ENCODE results near the gene PHLDA3. TPM values are rescaled to one million over a fixed set of nuclear protein-coding genes. Genes with fewer than 3 reads are reported as not detected.
A peak's percentile ranks its signal among the peaks of the same experiment; 100 is the strongest.

Gene PHLDA3
- total RNA-seq, 1 donor from 2014 or later = 87.5 TPM

DNA sequence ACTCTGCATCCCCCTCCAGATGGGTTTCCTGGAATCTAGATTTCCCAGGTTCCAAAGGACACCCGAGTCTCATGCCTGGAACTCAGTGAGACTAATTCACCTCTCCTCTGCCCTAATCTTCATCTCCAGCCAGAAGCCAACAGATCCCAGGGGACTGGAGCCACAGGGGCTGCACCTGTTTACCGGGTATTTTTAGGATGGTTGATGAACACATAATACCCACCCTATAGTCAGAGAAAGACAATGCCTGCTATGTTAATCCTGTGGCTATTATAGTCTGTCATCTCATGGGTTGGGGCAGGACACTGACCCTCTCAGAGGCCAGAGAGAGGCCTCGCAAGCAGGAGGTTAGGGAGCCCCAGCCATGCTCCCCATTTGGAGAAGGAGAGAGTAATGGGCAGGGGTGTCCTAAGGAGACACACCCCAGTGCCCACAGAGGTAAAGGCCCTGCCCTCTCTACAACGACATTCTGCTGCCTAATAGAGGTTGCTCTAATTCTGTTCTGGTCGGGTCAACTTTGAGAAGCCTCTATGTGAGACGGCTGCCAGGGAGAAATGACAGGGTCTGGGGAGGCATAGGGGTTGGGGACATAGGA, 46.5 kb downstream of the PHLDA3 start:
- Mint-ChIP-seq H3K27ac (no peak overlapping the region), H3K27me3 (ENCODE audit: low read depth) (no peaks in the 10 kb centered on the region), H3K4me1 (peaks cover 33% of the 10 kb centered on the region), H3K9me3 (no peaks in the 10 kb centered on the region), H3K36me3 (no peaks in the 10 kb centered on the region), H3K4me3 (no peak overlapping the region)
- no peak for DNase-seq (ENCODE audit: low spot score in 2 of 2, unreplicated experiment in 2 of 2)
- TF ChIP-seq, protein P1, sequence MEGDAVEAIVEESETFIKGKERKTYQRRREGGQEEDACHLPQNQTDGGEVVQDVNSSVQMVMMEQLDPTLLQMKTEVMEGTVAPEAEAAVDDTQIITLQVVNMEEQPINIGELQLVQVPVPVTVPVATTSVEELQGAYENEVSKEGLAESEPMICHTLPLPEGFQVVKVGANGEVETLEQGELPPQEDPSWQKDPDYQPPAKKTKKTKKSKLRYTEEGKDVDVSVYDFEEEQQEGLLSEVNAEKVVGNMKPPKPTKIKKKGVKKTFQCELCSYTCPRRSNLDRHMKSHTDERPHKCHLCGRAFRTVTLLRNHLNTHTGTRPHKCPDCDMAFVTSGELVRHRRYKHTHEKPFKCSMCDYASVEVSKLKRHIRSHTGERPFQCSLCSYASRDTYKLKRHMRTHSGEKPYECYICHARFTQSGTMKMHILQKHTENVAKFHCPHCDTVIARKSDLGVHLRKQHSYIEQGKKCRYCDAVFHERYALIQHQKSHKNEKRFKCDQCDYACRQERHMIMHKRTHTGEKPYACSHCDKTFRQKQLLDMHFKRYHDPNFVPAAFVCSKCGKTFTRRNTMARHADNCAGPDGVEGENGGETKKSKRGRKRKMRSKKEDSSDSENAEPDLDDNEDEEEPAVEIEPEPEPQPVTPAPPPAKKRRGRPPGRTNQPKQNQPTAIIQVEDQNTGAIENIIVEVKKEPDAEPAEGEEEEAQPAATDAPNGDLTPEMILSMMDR (IDR thresholded peaks at IDR 0.05; ENCODE audit: unreplicated experiment) = no peak

DNA sequence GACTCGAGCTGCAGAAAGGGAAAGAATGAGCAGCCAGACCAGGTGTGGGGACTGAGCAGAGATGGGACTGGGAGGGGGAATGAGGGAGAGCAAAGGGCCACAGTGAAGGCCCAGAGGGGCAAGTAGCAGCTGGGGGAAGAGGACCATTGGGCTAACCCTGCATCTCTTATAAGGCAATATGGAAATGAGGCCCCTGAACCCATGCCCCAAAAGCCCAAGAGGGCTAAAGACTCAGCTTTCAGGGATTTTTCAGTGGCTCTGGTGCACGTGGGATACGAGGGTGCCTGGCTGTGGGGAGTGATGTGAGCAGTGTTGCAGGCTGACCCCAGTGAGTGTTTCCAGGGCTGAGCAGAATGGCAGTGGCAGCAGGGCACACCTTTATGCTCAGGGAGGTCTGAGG, 47.0 kb downstream of the PHLDA3 start:
- peaks cover 33% of the 10 kb centered on the region for H3K4me1 Mint-ChIP-seq

DNA sequence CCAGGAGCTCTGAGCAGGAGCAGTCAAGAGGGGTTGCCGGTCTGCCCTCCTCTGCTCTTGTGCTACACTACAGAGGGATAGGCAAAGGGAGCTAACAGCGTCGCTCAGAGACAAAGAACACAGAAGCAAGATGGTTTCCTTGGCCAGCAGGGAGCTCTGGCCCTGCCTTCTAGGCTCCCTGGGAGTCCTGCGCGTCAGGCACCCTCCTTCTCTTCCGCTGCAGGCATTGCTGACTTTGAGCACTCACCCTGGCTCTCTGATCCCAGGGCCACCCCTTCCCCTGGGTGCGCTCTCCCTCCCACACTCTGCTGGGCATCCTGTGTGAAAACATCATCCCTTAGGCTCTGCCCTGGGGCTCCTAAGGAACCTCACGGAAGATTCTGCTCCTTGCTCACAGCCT, 47.9 kb downstream of the PHLDA3 start:
- TF ChIP-seq, protein P1 (IDR thresholded peaks at IDR 0.05; ENCODE audit: unreplicated experiment) = no peak
- Mint-ChIP-seq H3K36me3 (no peaks in the 10 kb centered on the region), H3K9me3 (no peaks in the 10 kb centered on the region), H3K4me1 (peaks cover 33% of the 10 kb centered on the region), H3K4me3 (peak overlapping the region; percentile 9), H3K27me3 (ENCODE audit: low read depth) (no peaks in the 10 kb centered on the region), H3K27ac (peak overlapping the region; percentile 81)
- DNase-seq (ENCODE audit: low spot score in 2 of 2, unreplicated experiment in 2 of 2) = no peak

More for the DNA sequence above, 47.0 kb downstream of the PHLDA3 start:
- TF ChIP-seq, protein P1 (IDR thresholded peaks at IDR 0.05; ENCODE audit: unreplicated experiment) = no peak
- H3K4me3 Mint-ChIP-seq = no peak overlapping the region
- no peaks in the 10 kb centered on the region for H3K36me3 Mint-ChIP-seq
- no peaks in the 10 kb centered on the region for H3K9me3 Mint-ChIP-seq
- no peak overlapping the region for H3K27ac Mint-ChIP-seq
- H3K27me3 Mint-ChIP-seq (ENCODE audit: low read depth) = no peaks in the 10 kb centered on the region
- no peak for DNase-seq (ENCODE audit: low spot score in 2 of 2, unreplicated experiment in 2 of 2)

DNA sequence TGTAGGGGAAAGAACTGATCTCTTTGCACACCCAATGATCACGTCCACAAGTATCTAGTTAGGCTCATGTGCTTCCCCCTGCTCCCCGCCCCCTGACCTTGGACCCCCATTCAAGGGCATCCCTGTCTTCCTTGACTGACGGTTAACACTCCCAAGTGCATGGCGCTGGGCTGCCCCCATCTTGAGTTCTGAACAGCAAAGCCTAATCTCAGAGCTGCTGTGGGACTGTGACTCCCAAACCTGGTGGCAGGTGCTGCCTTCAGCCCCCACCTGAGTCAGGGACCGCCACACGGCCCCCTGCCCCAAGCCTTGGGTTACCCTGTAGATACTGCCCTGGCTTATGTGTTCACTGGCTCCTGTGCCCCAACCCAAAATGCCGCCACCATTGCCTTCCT, 48.4 kb downstream of the PHLDA3 start:
- Mint-ChIP-seq H3K4me1 (peaks cover 33% of the 10 kb centered on the region), H3K27me3 (ENCODE audit: low read depth) (no peaks in the 10 kb centered on the region), H3K4me3 (no peak overlapping the region), H3K27ac (peak overlapping the region; percentile 81), H3K36me3 (no peaks in the 10 kb centered on the region), H3K9me3 (no peaks in the 10 kb centered on the region)
- DNase-seq (ENCODE audit: low spot score in 2 of 2, unreplicated experiment in 2 of 2) = no peak
- TF ChIP-seq, protein P1 (IDR thresholded peaks at IDR 0.05; ENCODE audit: unreplicated experiment) = no peak

DNA sequence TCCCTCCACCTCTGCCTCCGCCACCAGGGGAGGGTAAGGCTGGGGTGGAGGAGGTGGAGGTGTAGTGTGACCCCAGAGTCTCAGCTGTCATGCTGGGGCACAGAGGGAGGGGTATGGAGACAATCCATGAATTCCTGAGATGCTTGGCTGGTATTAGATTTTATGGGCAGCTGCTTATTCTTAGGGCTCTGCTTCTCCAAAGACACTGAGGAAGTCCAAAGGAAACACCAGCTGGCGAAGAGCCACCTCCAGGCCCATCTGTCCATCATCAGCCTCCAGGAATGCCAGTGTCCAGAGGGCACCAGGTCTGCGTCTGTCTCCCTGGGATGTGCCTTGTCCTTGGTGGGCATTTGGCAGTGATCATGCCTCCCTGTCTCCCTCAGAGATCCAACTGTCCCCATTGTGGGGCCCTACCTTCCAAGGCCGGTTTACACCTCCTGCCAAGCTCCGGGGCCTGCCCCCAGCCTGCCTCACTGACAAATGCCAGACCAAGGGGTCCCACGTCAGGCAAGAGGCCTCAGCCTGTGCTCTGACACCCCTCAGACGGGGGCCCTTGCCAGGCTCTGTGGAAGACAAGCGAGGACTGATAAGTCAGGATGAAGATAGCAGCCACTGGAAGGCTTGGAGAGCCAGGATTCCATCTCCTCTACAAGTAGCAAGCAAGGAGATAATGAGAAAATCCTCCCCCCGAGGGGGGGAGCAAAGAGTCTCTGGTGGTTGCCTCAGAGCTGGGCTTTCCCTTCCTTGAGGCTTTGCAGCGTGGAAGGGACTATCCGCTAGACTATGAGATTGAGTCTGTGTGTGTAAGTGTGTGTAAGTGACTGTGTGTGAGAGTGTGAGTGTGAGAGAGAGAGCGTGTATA, 49.0 kb downstream of the PHLDA3 start:
- Mint-ChIP-seq H3K4me3 (no peak overlapping the region), H3K27ac (peak overlapping the region; percentile 59), H3K9me3 (no peaks in the 10 kb centered on the region), H3K4me1 (peaks cover 33% of the 10 kb centered on the region), H3K36me3 (no peaks in the 10 kb centered on the region), H3K27me3 (ENCODE audit: low read depth) (no peaks in the 10 kb centered on the region)
- DNase-seq (ENCODE audit: low spot score in 2 of 2, unreplicated experiment in 2 of 2) = no peak
- TF ChIP-seq, protein P1 (IDR thresholded peaks at IDR 0.05; ENCODE audit: unreplicated experiment) = no peak
